T-helper 22 cell (primary cell): ENCODE results near the gene ZNF782.
"Not testable (repeated sequence)": the region's sequence is repeated elsewhere in the genome, so short reads cannot be mapped to it uniquely, and the experiment has no call there.

ENCODE experiments used
- DNase-seq: peaks from one replicate; pipeline ENCODE4 v3.0.0-alpha.2; 2020; ENCODE audit warnings: low read depth

The ZNF782 gene

DNA sequence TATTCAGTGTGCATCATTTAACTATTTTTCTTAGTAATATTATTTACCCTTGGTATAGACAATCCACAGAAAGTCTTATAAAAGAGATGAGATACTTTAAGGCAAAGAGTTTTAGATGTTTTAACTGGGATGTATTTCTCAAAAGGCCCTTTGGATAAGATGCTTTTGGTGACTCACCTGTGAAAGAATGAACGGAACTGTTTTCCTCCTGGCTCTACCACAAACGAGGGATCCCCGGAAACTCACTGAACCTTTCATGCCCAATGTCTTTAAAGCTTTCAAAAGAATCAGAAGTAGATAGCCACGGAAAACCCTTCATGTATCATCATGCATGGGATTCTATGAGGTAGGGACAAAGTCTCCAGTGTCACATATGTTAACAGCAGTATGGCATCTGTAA lies 1.6 kb downstream of the ZNF782 start:
- DNase-seq = no peak

DNA sequence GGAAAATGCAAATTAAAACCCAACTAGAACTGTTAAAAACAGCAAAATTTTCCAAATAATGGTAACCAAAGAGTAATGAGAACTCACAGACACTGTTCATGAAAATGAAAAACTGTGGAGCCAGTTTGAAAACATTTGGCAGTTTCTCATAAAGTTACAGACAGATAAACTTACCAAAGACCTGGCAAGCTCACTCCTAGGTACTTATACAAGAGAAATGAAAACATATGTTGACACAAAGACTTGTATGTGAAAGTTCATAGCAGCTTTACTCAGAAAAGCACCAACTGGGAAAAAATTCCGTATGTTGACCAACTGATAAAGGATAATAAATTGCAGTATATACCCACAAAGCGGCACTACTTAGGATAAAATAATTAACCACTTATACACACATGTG lies 10.3 kb downstream of the ZNF782 start:
- DNase-seq = no peak

DNA sequence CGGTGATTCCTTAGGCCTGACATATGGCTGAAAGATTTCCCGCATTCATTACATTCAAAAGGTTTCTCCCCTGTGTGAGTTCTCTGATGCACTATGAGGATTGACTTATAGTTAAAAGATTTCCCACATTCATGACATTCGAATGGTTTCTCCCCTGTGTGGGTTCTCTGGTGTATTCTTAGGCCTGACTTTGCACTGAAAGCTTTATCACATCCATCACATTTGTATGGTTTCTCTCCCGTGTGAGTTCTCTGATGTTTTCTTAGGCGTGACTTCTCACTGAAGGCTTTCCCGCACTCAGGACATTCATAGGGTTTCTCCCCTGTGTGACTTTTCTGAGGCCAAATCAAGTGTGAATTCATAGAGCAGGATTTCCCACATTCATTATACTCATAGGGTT lies 35.8 kb downstream of the ZNF782 start:
- DNase-seq = no peak

DNA sequence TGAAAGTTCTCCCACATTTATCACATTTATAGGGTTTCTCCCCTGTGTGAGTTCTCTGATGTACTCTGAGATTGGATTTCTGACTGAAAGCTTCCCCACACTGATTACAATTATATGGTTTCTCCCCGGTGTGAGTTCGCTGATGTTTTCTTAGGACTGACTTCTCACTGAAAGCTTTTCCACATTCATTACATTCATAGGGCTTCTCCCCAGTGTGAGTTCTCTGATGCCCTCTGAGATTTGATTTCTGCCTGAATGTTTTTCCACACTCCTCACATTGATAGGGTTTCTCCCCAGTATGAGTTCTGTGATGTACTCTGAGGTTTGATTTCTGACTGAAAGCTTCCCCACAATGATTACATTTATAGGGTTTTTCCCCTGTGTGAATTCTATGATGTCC lies 36.3 kb downstream of the ZNF782 start:
- no peak for DNase-seq

DNA sequence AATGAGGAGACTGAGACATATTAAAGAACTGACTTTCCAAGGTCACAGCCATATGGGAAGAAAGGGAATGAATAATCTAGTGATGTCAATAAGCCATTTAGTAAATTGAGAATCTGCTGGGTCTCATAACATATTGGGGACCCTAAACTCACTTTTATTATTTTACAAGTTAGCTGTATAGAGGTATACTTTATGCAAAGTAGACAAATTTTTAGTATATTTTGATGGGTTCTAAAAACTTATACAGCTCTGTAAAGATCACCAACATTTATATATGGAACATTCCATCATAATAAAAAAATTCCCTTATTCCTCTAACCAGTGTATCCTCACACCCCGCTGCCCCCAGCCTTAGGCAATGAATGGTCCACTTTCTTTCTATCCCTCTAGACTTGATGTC lies 40.7 kb downstream of the ZNF782 start:
- DNase-seq = no peak

DNA sequence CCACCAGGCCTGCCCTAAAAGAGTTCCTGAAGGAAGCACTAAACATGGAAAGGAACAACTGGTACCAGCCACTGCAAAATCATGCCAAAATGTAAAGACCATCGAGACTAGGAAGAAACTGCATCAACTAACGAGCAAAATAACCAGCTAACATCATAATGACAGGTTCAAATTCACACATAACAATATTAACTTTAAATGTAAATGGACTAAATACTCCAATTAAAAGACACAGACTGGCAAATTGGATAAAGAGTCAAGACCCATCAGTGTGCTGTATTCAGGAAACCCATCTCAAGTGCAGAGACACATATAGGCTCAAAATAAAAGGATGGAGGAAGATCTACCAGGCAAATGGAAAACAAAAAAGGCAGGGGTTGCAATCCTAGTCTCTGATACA lies 55.4 kb downstream of the ZNF782 start:
- DNase-seq = not testable (repeated sequence)

DNA sequence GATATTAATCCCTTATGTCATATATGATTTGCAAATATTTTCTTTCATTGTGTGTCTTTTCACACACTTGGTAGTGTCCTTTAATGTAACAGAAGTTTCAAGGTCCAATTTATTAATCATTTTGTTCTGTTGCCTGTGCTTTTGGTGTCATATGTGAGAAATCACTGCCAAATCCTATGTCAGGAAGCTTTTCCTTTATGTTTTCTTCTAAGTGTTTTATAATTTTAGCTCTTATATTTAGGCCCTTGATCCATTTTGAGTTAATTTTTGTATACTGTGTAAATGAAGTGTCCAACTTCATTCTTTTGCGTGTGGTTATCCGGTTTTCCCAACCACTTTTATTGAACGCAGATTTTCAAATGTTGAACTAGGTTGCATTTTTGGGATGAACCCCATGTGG lies 70.3 kb downstream of the ZNF782 start:
- no peak for DNase-seq

DNA sequence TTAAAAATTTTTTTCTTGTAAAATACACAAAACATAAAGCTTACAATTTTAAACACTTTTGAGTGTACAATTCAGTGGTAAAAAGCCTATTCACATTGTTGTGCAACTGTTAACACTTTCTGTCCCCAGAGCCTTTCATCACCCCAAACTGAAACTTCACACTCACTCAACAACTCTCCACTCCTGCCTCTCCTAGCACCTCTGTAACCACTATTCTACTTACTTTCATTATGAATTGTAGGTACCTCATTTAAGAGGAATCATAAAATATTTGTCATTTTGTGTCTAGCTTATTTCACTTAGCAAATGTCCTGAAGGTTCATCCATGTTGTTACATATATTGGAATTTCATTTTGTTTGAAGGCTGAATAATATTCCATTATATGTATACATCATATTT lies 72.1 kb downstream of the ZNF782 start:
- no peak for DNase-seq

DNA sequence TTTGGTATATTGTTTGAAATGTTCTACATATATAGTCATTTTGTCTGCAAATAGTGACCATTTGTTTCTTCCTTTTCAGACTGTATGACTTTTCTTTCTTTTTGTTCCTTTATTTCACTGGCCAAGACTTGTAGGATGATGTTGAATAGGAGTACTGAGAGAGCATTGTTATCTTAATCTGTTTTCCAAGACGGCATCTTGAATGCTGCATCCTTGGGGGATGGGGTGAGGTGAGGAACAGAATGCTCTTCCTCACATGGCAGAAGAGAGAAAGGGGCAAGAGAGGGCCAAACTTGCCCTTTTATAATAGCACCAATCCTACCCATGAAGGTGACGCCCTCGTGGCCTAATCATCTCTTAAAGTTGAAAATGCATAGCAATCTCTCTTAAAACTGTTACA lies 72.8 kb downstream of the ZNF782 start:
- DNase-seq = no peak

DNA sequence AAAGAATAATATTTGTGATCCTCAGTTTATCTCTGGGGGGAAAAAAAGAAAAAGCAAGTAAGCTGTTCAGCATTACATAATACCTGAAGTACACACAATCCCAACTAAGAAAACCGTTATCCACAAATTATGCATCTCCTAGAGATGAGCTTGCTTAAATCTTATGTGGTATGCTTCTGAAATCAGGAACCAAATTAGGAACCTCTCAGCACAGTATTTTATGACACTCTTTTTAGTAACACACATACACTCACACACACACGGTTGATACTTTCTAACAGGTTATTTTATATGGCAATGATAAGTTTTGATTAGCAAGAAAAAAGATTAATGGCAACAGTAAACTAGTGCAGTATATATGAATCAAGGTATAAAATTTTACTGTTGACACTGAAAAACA lies 75.2 kb downstream of the ZNF782 start:
- no peak for DNase-seq

DNA sequence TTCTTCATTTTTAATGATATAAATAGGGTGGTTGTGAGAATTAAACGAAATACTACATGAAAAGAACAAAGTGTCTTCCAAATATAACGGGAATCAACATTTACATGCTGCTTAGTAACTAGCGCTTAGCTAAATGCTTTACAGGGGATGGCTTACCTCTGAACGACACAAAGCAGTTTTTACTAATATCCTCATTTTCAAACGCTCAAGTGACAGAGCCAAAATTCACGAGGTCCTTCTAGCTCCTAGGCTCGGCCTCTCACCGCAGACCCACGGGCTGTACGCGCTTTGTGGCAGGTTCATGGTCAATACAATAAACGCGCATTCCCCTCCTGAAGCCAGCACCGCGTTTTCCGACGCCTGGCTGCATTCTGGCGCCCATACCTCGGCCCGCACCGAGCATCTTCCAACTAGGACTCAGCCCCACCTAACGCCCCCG lies 76.9 kb downstream of the ZNF782 start:
- no peak for DNase-seq

DNA sequence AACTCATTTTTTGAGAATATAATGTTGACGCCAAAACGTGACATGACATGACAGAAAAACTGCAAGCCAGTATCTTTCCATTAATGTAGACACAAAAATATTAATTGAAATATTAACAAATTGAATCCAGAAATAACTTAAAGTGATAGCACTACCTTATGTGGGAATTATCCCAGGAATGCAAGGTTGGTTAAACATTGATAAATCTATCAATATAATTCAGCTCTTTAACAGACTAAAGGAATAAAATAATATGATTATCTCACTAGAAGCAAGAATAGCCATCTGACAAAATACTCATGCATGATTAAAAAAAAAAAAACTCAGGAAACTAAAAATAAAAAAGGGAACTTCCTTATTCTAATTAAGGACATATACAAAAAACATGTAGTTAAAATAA lies 83.2 kb downstream of the ZNF782 start:
- DNase-seq = no peak

DNA sequence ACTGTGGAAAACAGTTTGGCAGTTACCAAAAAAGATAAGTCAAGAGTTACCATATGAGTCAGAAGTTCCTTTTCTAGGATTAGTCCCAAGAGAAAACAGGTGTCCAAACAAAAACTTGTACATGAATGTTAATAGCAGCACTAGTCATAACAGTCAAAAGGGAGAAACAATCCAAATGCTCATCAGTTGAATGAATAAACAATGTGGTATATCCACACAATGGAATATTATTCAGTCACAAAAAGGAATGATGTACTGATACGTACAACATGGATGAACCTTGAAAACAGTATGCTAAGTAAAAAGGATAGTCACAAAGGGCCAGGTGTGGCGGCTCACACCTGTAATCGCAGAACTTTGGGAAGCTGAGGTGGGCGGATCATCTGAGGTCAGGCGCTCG lies 84.3 kb downstream of the ZNF782 start:
- DNase-seq = no peak
